Astrocyte of the cerebellum (primary cell): ENCODE results near the gene CD46.

Source experiments
- DNase-seq: peaks from one replicate; pipeline ENCODE4 v3.0.0-alpha.2; 2011; ENCODE audit warnings: low read depth
- H3K4me3 ChIP-seq: 2 replicates; pipeline ENCODE4 v1.5.1; 2011; ENCODE audit warnings: mild to moderate bottlenecking, low read depth, low read length, moderate library complexity
- CTCF ChIP-seq: IDR thresholded peaks from 2 replicates; pipeline ENCODE4 v1.5.1; 2012; ENCODE audit warnings: low read length, low read depth, moderate library complexity, mild to moderate bottlenecking; ENCODE audit errors: missing control alignments
- in situ Hi-C: cut with HindIII; loops from 2 replicates; pipeline ENCODE4 v1.10.0; 2017; ENCODE audit warnings: low sequenced_read_pairs

Gene CD46

GRCh38 chr1:207811319-207811718 lies 59.5 kb downstream of the CD46 start:
- no peak for DNase-seq
- no peak overlapping the region for H3K4me3 ChIP-seq
- no peak for TF ChIP-seq CTCF
- in situ Hi-C loops = no loop called here

- in situ Hi-C loops = no loop called here
- H3K4me3 ChIP-seq = no peak overlapping the region
- TF ChIP-seq CTCF = peak; percentile 34
- no peak for DNase-seq
These were observed 60.3 kb downstream of the CD46 start for GRCh38 chr1:207811920-207812720.

- no peak overlapping the region for H3K4me3 ChIP-seq
- DNase-seq = no peak
- no peak for TF ChIP-seq CTCF
- in situ Hi-C loops = no loop called here
These were observed 61.1 kb downstream of the CD46 start for GRCh38 chr1:207812778-207813511.

GRCh38 chr1:207813512-207813881 lies 61.6 kb downstream of the CD46 start:
- in situ Hi-C loops = no loop called here
- DNase-seq = no peak
- no peak overlapping the region for H3K4me3 ChIP-seq
- no peak for TF ChIP-seq CTCF

GRCh38 chr1:207813946-207814345 lies 62.1 kb downstream of the CD46 start:
- TF ChIP-seq CTCF = no peak
- in situ Hi-C loops = no loop called here
- no peak overlapping the region for H3K4me3 ChIP-seq
- DNase-seq = no peak

- TF ChIP-seq CTCF = no peak
- H3K4me3 ChIP-seq = no peak overlapping the region
- DNase-seq = no peak
- in situ Hi-C loops = no loop called here
These were observed 62.6 kb downstream of the CD46 start for GRCh38 chr1:207814469-207814868.
